Endodermal cell (in vitro differentiated cells): Measurements from ENCODE around the gene GET4. TPM values are rescaled to one million over a fixed set of nuclear protein-coding genes. Genes with fewer than 3 reads are reported as not detected.

Source experiments
- DNase-seq: peaks from one replicate; pipeline ENCODE4 v3.0.0-alpha.2; 2017
- H3K27ac ChIP-seq: 2 replicates; pipeline ENCODE4 v1.5.1; 2013; ENCODE audit warnings: mild to moderate bottlenecking, low read depth, low read length, moderate library complexity
- H3K27me3 ChIP-seq: 2 replicates; pipeline ENCODE4 v1.6.1; 2013; ENCODE audit warnings: mild to moderate bottlenecking, low read length, moderate library complexity; ENCODE audit not compliant: insufficient read depth, control insufficient read depth, poor library complexity, severe bottlenecking
- H3K36me3 ChIP-seq: 2 replicates; pipeline ENCODE4 v1.7.0; 2013; ENCODE audit warnings: mild to moderate bottlenecking, low read length, moderate library complexity; ENCODE audit not compliant: control insufficient read depth, insufficient read depth
- H3K4me1 ChIP-seq: one replicate; pipeline ENCODE4 v1.7.0; 2013; ENCODE audit warnings: low read length; ENCODE audit not compliant: control insufficient read depth, insufficient read depth
- H3K4me3 ChIP-seq: 2 replicates; pipeline ENCODE4 v1.5.1; 2013; ENCODE audit warnings: mild to moderate bottlenecking, low read length, moderate library complexity
- H3K9ac ChIP-seq: 2 replicates; pipeline ENCODE4 v1.6.1; 2013; ENCODE audit warnings: mild to moderate bottlenecking, low read length, moderate library complexity; ENCODE audit not compliant: poor library complexity, severe bottlenecking; ENCODE audit errors: extremely low read depth
- H3K9me3 ChIP-seq: 2 replicates; pipeline ENCODE4 v1.6.1; 2013; ENCODE audit warnings: mild to moderate bottlenecking, low read length, moderate library complexity; ENCODE audit not compliant: control insufficient read depth
- H3K27ac Mint-ChIP-seq: 2 replicates; pipeline ENCODE4 v1.8.0; 2020; ENCODE audit warnings: mixed read lengths
- H3K27me3 Mint-ChIP-seq: 2 replicates; pipeline ENCODE4 v1.8.0; 2021; ENCODE audit warnings: mild to moderate bottlenecking, mixed read lengths; ENCODE audit not compliant: insufficient read depth
- H3K36me3 Mint-ChIP-seq: 2 replicates; pipeline ENCODE4 v1.8.0; 2020; ENCODE audit warnings: low read depth, mixed read lengths
- H3K4me1 Mint-ChIP-seq: 2 replicates; pipeline ENCODE4 v1.8.0; 2020; ENCODE audit warnings: mixed read lengths
- H3K4me3 Mint-ChIP-seq: 2 replicates; pipeline ENCODE4 v1.8.0; 2020; ENCODE audit warnings: mild to moderate bottlenecking, moderate library complexity, mixed read lengths
- H3K9me3 Mint-ChIP-seq: 2 replicates; pipeline ENCODE4 v1.8.0; 2020; ENCODE audit warnings: mild to moderate bottlenecking, mixed read lengths
- WGBS, 2 experiments: methylation state at CpG; one replicate each; pipeline versions ENCODE4 v1.1.5 to v1.1.7; 2013; ENCODE audit warnings: missing lambda C conversion rate in 2 of 2, mixed read lengths in 1 of 2; ENCODE audit not compliant: insufficient coverage in 1 of 2, insufficient read length in 1 of 2; 5-methylcytosine and 5-hydroxymethylcytosine counted together
- total RNA-seq, 2 donors: library from RNA; stranded (reverse); fragmentation: NEBNext Ultra II Directional in 1 of 2; extraction: Animal tissue kit (Norgen Biotek cat#: 25700) in 1 of 2; gene quantifications; 2 replicates in 1 of 2; 3 replicates in 1 of 2; pipeline ENCODE4 v1.2.1, GENCODE V29; 2021
- TF ChIP-seq, protein P1 (sequence below): fragments of 200-600 bp; sonication (generic); conservative IDR thresholded peaks from 2 replicates; pipeline ENCODE4 v1.5.0; 2021; ENCODE audit warnings: antibody characterized with exemption, mild to moderate bottlenecking

Gene GET4
- total RNA-seq, 2 donors from 2014 or later = 73.3 to 84.3 TPM

DNA sequence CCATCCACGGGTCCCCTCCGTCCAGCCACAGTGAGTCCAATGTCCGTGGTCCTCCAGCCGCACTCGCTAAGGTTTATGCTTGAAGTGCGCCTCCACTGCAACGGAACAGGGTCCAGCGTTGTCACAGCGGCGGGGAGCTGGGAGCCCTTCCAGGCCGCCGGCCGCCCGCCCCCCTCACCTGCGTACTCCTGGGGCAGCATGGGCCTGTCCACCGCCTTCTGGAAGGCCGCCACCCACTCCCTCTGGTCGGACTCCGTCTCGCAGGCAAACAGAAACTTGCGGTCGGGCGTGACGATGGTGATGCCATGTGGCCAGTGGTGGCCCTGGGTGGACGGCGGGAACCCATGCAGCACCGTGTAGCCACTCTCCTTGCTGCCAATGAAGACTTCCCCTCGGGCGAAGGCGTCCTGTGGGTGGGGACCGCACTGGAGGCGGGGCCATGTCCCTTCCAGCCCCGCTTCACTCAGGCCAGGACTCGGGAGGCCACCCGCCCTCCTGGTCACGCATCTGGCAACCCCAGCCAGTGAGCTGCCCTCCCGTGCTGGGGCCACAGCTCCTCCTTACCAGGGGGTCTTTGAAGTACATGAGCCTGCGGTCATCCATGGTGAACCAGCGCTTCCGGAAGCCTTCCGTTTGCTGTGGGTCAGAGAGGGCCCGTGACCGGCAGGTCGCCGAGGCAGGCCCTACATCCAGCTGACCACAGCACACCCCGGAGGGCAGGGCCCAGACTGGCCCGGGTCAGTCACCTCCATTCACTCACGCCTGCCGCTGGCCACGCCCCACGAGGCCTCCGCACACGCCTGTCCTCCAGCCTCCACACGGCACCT, 22.7 kb downstream of the GET4 start:
- Mint-ChIP-seq H3K36me3 (peaks cover 19% of the 10 kb centered on the region), H3K9me3 (no peaks in the 10 kb centered on the region), H3K4me3 (no peak overlapping the region), H3K27ac (no peak overlapping the region), H3K4me1 (no peaks in the 10 kb centered on the region), H3K27me3 (peaks cover 7% of the 10 kb centered on the region)
- Histone ChIP-seq H3K27ac (no peak overlapping the region), H3K4me3 (no peak overlapping the region), H3K9ac (no peak overlapping the region), H3K36me3 (peaks cover 21% of the 10 kb centered on the region), H3K27me3 (peaks cover 3% of the 10 kb centered on the region), H3K9me3 (no peaks in the 10 kb centered on the region), H3K4me1 (no peaks in the 10 kb centered on the region)
- DNase-seq = no peak
- TF ChIP-seq, protein P1, sequence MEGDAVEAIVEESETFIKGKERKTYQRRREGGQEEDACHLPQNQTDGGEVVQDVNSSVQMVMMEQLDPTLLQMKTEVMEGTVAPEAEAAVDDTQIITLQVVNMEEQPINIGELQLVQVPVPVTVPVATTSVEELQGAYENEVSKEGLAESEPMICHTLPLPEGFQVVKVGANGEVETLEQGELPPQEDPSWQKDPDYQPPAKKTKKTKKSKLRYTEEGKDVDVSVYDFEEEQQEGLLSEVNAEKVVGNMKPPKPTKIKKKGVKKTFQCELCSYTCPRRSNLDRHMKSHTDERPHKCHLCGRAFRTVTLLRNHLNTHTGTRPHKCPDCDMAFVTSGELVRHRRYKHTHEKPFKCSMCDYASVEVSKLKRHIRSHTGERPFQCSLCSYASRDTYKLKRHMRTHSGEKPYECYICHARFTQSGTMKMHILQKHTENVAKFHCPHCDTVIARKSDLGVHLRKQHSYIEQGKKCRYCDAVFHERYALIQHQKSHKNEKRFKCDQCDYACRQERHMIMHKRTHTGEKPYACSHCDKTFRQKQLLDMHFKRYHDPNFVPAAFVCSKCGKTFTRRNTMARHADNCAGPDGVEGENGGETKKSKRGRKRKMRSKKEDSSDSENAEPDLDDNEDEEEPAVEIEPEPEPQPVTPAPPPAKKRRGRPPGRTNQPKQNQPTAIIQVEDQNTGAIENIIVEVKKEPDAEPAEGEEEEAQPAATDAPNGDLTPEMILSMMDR = no peak
- WGBS, 2 experiments = 90 to 93% methylated on average over 17 to 54 of the region's 54 CpGs

DNA sequence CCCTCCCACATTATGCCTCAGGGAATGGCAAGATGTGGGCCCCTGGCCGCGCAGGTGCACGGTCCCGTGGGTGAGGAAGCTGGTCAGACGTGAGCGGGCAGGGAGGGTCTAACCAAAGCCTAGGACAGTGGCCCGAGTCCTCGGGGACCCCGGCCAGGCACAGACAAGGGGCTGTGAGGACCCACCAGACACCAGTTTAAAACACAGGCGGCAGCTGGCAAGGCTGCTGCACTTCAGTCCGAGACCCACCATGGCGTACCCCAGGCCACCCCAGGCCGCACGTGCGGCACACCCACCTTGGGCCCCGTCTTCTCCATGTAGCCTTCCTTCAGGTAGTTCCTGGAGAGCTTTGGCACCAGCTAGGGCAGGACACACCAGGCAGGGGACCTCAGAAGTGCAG, 23.5 kb downstream of the GET4 start:
- TF ChIP-seq, protein P1 = no peak
- peaks cover 14% of the 10 kb centered on the region for H3K36me3 Mint-ChIP-seq
- peaks cover 11% of the 10 kb centered on the region for H3K27me3 ChIP-seq
- no peaks in the 10 kb centered on the region for H3K4me1 Mint-ChIP-seq
- H3K4me1 ChIP-seq = no peaks in the 10 kb centered on the region
- H3K9ac ChIP-seq = no peak overlapping the region
- peaks cover 17% of the 10 kb centered on the region for H3K36me3 ChIP-seq
- peaks cover 9% of the 10 kb centered on the region for H3K27me3 Mint-ChIP-seq
- H3K9me3 ChIP-seq = no peaks in the 10 kb centered on the region
- no peak for DNase-seq
- no peaks in the 10 kb centered on the region for H3K9me3 Mint-ChIP-seq
- H3K27ac ChIP-seq = no peak overlapping the region
- H3K27ac Mint-ChIP-seq = no peak overlapping the region
- no peak overlapping the region for H3K4me3 ChIP-seq
- no peak overlapping the region for H3K4me3 Mint-ChIP-seq
- WGBS, 2 experiments = 95 to 100% methylated on average over 3 to 16 of the region's 16 CpGs

DNA sequence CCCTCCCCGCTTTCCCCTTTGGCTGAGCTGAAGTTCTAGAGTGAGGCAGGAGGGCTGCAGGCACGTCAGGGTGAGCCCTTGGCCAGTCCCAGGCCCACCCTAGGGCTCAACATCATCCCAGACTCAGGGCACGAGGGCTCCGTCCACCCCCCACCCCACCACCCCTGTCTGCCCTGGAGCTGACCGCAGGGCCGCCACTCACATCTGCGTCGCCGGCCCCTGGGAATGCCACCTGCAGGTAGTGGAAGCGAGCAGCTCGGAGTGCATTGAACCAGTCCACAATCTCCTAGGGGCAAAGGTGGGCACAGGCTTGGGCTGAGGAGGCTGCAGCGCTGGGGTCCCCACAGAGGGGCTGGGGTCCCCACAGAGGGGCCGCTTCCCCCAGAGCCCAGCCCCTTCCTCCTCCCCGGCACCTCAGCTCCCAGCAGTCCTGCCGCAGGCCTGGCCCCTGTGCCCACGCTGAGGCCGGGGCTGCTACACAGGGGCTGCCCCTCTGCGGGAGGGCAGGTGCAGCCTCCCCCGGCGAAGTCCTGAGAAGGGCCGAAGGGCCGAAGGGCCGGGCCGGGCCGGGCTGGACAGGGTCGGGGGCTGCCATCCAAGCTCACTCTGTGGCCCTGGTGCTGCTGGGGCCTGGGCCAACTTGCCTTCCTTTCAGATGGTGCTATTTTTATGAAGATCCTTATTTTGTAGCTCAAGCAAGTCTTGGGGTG, 24.1 kb downstream of the GET4 start:
- no peaks in the 10 kb centered on the region for H3K9me3 ChIP-seq
- H3K4me1 ChIP-seq = no peaks in the 10 kb centered on the region
- H3K4me3 ChIP-seq = no peak overlapping the region
- Mint-ChIP-seq H3K36me3 (peaks cover 10% of the 10 kb centered on the region), H3K9me3 (no peaks in the 10 kb centered on the region), H3K4me1 (no peaks in the 10 kb centered on the region), H3K27ac (no peak overlapping the region), H3K27me3 (peaks cover 16% of the 10 kb centered on the region), H3K4me3 (no peak overlapping the region)
- DNase-seq = no peak
- H3K9ac ChIP-seq = no peak overlapping the region
- peaks cover 17% of the 10 kb centered on the region for H3K27me3 ChIP-seq
- TF ChIP-seq, protein P1 = no peak
- 85 to 100% methylated on average over 1 to 26 of the region's 26 CpGs for WGBS, 2 experiments
- H3K36me3 ChIP-seq = peaks cover 15% of the 10 kb centered on the region
- H3K27ac ChIP-seq = no peak overlapping the region
